ENCODE data around the gene ELMO1.

The ELMO1 gene

GRCh38 chr7:37211097-37211880, 237.4 kb downstream of the ELMO1 start:
- DNase-seq = no peak

GRCh38 chr7:37209195-37209594, 239.5 kb downstream of the ELMO1 start:
- no peak for DNase-seq

- peak; percentile 93 for DNase-seq
Observed at GRCh38 chr7:37208528-37208927, 240.1 kb downstream of the ELMO1 start.

GRCh38 chr7:37206192-37206591, 242.5 kb downstream of the ELMO1 start:
- DNase-seq = no peak

GRCh38 chr7:37205451-37205850, 243.2 kb downstream of the ELMO1 start:
- DNase-seq = no peak

- DNase-seq = no peak
Observed at GRCh38 chr7:37201876-37202198, 246.8 kb downstream of the ELMO1 start.

GRCh38 chr7:37201003-37201875, 247.4 kb downstream of the ELMO1 start:
- DNase-seq = peak; percentile 77

GRCh38 chr7:37198906-37199485, 249.7 kb downstream of the ELMO1 start:
- peak; percentile 68 for DNase-seq

GRCh38 chr7:37198041-37198905, 250.4 kb downstream of the ELMO1 start:
- no peak for DNase-seq

- no peak for DNase-seq
Observed at GRCh38 chr7:37197108-37197507, 251.6 kb downstream of the ELMO1 start.

GRCh38 chr7:37196676-37197075, 252.0 kb downstream of the ELMO1 start:
- DNase-seq = no peak

- no peak for DNase-seq
Observed at GRCh38 chr7:37195388-37195787, 253.3 kb downstream of the ELMO1 start.

GRCh38 chr7:37194943-37195342, 253.7 kb downstream of the ELMO1 start:
- no peak for DNase-seq

- DNase-seq = no peak
Observed at GRCh38 chr7:37193775-37194135, 254.9 kb downstream of the ELMO1 start.

- DNase-seq = no peak
Observed at GRCh38 chr7:37193087-37193774, 255.4 kb downstream of the ELMO1 start.

- no peak for DNase-seq
Observed at GRCh38 chr7:37191797-37192196, 256.9 kb downstream of the ELMO1 start.

- no peak for DNase-seq
Observed at GRCh38 chr7:37187179-37187578, 261.5 kb downstream of the ELMO1 start.

- peak; percentile 13 for DNase-seq
Observed at GRCh38 chr7:37186753-37187152, 261.9 kb downstream of the ELMO1 start.

- peak; percentile 31 for DNase-seq
Observed at GRCh38 chr7:37181550-37181932, 267.1 kb downstream of the ELMO1 start.

- DNase-seq = no peak
Observed at GRCh38 chr7:37180828-37181549, 267.7 kb downstream of the ELMO1 start.

- DNase-seq = peak; percentile 40
Observed at GRCh38 chr7:37176079-37176478, 272.6 kb downstream of the ELMO1 start.

- no peak for DNase-seq
Observed at GRCh38 chr7:37174460-37174859, 274.2 kb downstream of the ELMO1 start.
